GM21786 (cell line): ENCODE results near the gene EIF3B.
"Not testable (repeated sequence)": the region's sequence is repeated elsewhere in the genome, so short reads cannot be mapped to it uniquely, and the experiment has no call there.

Experiments used
- ATAC-seq: cut with Tn5 transposase; IDR thresholded peaks from one replicate; pipeline ENCODE4 v1.9.1; 2021; ENCODE audit not compliant: unreplicated experiment

The EIF3B gene

DNA sequence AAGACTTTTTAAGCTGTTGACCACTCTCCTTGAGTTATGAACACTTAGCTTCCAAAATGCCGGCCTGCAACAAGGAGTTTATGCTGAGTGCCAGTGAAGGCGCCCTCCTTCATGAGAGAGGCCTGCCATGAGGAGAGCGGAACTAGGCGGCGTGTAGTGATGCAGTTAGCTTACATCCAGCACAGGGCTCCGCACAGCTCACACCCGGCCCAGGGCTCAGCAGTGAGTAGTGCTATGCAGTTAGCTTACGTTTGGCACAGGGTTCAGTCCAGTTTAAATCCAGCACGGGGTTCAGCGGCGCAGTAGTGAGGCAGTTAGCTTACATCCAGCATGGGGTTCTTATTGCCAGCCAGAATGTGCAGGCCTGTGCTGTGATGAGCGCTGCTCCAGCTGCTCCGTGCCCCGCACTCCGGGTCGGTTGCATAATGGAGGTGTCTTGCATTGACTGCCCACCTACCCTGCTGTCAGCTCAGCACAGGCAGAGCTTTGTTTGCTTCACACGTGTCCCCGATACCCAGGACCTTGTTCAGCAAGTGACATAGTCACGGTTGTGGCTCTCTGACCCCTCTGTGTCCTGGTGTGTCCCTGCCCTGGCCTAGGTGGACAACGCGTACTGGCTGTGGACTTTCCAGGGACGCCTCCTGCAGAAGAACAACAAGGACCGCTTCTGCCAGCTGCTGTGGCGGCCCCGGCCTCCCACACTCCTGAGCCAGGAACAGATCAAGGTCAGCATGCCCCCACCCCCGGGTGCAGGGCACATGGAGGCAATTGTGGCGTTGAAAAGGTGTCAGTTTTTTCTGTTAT is 21.9 kb downstream of the EIF3B start:
- ATAC-seq = no peak

DNA sequence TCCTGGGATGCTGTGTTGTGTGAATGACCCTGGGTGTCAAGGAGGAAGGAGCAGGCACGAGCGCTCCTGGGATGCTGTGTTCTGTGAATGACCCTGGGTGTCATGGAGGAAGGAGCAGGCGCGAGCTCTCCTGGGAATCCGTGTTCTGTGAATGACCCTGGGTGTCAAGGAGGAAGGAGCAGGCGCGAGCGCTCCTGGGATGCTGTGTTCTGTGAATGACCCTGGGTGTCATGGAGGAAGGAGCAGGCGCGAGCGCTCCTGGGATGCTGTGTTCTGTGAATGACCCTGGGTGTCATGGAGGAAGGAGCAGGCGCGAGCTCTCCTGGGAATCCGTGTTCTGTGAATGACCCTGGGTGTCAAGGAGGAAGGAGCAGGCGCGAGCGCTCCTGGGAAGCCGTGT is 22.9 kb downstream of the EIF3B start:
- not testable (repeated sequence) for ATAC-seq

DNA sequence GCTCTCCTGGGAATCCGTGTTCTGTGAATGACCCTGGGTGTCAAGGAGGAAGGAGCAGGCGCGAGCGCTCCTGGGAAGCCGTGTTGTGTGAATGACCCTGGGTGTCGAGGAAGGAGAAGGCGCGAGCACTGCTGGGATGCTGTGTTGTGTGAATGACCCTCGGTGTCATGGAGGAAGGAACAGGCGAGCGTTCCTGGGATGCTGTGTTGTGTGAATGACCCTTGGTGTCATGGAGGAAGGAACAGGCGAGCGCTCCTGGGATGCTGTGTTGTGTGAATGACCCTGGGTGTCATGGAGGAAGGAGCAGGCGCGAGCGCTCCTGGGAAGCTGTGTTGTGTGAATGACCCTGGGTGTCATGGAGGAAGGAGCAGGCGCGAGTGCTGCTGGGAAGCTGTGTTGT is 23.5 kb downstream of the EIF3B start:
- not testable (repeated sequence) for ATAC-seq

DNA sequence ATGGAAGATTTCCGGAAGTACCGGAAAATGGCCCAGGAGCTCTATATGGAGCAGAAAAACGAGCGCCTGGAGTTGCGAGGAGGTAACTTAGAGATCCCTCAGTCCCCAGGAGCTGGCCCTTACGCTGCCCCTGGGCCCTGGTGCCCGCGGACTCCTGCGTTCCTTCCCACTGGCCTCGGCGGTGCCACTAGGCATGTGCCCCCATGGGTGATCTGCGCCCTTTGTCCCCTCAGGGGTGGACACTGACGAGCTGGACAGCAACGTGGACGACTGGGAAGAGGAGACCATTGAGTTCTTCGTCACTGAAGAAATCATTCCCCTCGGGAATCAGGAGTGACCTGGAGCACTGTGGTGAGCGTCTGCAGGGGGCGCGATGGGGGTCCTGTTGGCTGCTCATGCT is 24.5 kb downstream of the EIF3B start:
- no peak for ATAC-seq

DNA sequence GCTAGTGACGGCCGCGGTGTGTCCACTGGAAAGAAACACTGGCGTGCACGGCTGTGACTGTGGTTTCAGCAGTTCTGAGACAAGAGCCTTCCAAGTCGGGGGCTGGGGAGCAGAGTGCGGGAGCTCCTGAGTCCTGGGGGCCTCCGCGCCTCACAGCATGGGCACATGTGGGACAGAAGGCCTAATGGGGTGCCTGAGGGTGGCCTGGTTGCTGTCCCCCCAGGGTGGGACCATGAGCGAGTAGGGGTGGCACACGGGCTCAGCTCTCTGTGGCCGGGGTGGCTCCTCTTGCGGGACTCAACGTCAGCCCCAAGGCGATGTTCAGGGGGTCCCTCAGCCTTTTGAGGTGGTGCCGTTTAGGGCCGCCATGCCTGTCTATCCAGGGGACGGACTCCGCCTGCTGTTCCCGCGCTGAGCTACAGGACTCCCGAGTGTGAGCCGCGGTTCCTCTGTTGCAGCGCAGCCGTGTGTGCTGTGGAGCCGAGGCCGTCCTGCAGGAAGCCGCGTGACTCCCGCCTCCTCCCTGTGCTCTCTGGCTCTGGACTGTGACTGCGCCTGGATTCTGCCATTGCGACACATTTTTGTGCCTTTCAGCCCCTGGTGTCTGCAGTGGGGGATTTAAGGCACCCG is 25.3 kb downstream of the EIF3B start:
- ATAC-seq = no peak

DNA sequence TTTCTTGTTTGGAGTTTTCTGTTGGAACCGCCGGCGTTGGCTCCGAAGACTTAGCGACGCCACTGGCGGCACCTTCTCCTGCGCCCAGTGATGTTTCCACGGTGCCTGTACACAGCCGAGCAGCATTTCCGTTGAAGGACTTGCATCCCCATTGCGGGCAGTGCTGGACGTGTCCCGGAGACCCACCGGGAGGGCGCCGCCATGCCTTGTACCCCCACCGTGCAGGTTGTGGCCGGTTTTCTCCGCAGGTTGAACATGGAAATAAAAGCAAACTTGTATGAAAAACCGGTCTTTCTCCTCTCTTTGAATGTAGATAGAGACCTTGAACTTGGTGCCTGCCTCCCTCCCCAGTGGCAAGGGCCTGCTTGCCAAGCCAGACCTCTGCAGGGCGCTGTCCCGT is 25.8 kb downstream of the EIF3B start:
- ATAC-seq = no peak

DNA sequence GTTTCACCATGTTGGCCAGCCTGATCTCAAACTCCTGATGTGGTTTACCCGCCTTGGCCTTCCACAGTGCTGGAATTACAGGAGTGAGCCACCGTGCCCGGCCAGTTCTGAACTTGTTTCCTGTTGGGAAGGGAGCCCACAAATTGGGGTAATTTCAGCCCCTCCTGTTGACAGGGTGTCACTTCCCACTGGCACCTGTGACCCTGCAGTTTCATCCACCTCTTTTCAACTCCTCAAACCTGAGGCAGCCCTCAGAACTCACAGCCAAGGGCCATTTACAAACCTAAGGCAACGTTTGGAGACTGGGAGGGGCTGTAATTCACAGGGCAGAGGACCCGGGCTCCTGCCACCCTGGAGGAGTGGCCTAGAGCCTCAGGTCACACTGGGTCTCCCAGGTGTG is 26.6 kb downstream of the EIF3B start:
- no peak for ATAC-seq

DNA sequence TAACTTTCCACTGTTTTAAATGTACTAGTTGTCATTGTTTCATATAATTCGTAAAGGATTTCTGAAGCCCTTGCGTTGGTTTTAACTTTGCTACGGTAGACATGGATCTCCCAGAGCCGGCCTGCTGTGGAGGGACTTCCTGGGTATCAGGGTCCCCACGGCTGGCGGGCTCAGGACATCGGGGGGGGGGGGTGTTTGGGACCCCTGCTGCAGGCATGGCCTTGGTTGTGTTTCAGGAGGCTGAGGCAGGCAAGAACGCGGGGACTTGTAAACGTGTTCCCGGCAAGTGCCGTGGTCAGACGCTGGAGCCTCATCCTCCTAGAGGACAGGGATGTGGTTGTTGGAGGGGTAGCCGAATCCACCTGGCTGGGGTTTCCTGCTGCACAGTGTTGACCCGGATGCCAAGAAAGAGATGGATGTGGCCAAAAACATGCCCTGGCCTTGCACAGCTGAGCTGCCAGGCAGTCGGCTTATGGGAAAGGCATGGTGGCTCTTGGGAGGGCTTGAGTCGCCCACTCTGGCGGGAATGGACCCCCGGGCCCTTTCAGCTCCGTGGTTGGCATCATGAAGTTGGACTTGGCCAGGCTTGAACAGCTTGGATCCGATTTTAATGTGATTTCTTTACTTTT is 27.4 kb downstream of the EIF3B start:
- ATAC-seq = no peak

DNA sequence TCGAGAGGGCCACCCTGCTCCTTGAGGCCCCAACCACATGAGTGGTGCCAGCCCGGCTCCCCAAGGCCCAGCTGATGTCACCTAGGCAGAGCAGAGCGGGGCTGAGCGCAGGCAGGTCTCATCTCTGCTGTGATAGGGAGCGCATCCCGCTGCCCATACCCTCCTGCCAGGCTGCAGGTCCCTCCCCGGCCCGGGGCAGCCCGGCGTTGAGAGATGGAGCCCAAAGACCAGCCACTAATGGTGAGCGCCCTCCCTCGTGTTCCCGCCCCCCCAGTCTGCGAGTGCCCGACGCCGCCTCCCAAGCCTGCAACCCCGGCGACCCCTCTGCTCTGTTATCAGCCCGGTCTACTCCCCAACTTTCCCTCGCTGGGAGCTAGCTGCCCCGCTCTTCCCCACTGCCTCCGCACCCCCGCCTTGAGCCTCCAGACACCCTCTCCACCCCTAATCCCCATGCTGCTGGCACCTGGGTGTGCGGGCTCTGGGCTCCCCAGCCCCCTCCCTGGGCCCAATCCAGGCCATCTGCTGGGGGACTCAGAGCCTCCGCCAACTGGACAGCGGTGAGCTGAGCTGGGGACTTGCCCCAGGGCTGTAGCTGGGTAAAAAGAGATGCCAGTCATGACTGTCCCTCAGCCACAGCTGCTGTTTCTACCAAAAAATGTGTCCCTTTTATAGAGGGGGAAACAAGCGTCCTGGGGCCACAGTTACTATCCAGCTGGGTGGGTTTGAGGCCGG is 29.1 kb downstream of the EIF3B start:
- no peak for ATAC-seq

DNA sequence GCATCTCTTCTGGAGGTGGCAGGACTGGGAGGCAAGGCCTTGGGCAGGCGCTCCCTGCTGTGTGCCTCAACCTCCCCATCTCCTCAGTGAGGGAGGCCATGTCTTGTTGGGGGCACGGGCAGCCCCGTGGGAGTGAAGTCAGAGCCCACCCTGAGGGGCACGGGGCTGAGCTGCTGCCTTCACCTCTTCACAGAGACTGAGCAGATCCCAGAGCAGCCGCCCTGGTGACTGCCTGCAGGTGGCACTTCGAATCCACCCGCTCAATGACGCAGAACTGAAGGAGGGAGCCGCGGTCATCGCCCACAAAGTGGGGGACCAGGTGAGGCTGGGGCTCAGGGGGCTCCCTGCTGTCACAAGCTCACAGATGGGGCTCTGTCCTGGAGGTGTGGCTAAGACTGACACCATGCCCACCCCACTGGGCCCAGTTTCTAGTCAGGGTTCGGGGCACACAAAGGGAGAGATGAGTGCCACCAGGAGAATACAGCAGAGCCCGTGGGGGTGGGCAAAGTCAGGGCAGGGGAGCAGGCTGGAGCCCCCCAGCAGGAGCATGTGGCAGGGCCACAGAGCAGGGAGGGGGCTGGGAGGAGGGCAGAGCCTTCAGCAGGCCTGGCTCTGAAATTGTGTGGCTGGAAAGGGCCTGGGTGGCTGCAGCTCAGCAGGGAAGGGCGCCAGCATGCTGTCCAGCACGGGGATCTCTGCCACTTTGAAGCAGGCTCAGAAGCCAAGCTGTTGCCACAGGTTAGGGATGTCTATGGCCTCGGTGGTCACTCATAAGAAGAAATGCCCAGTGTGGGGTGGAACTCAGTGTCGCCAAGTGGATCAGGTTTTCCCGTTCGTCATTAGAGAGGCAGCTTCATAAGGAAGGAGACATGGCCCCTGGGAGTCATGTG is 30.0 kb downstream of the EIF3B start:
- ATAC-seq = no peak

DNA sequence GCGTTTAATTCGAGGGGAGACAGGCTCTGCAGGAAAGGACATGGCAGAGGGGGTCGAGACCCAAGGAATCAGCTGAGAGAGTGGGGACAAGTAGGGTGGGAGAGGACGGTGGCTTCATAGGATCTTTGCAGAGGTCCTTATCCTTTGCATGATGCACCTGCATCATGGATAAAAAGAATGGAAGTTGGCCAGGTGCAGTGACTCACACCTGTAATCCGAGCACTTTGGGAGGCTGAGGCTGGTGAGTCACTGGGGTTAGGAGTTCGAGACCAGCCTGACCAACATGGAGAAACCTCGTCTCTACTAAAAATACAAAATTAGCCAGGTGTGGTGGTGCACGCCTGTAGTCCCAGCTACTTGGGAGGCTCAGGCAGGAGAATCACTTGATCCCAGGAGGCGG is 31.5 kb downstream of the EIF3B start:
- ATAC-seq = not testable (repeated sequence)

DNA sequence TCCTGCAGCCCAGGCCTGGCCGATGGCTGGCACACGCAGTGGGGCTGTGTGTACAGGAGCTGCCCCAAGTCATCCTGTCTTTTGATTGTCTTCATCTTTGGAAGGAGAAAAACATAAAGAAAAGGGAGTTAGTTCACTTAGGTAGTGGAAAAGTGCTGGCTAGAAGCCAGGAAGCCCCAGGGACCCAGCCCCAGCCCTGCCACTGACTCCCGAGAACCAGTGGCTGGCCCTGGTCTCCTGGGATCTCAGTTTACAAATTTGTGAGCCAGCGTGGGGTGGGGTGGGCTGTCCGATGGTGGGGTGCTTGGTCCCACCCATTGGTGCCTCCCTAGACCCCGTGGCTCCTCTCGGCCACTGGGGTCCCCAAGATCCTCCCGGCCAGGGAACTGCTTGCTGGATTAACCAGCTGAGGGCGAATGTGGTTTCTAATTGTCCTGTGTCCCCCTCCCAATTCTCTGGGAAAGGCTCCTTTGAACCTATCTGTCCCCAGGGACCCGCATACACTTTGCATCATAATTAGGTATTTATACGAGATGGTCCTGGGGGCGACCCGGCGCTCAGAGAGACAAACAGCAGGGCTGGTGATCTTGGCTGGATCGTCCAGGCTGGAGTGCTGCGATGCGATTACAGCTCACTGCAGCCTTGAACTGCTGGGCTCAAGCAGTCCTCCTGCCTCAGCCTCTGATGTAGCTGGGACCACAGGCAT is 32.5 kb downstream of the EIF3B start:
- ATAC-seq = no peak

DNA sequence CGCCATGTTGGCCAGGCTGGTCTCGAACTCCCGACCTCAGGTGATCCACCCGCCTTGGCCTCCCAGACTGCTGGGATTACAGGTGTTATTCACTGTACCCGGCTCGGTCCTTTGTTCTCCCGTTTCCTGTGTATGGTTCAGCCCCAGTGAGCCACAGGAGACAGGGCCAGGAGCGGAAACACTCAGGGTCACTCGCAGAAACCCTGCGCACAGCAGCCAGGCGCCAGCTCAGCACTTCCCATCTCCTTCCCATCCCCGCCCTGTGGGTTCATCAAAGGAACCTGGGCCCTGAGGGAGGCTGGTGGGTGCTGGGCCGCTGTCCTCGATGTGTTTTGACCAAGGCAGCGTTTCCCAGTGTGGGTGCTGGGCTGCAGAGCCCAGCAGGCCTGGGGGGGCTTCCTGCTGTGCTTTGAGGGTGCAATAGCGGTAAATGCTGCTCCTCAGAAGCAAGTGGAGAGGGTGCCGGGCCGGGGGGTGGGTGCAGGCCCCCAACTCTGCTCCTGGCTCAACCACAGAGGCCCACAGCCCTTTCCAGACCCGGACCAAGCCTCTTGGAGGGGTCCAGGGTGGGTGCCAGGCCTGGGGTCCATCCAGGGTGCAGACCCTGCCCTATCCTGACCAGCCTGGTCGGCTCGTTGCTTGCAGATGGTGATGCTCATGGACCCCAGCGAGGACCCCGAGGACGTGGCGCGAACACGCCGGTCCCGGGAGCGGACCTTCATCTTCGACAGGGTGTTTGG is 33.4 kb downstream of the EIF3B start:
- ATAC-seq = no peak

DNA sequence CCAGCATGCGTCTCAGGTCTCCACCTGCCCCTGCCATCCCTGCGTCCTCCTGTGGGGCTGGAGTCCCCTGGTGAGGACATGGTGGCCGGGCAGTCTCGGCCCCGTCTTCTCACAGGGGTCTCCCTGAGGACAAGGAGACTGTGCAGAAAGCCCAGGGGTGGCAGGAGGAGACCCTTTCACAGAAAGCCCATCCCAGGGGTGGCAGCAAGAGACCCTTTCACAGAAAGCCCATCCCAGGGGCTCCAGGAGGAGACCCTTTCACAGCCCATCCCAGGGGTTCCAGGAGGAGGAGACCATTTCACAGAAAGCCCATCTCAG is 34.0 kb downstream of the EIF3B start:
- ATAC-seq = no peak

DNA sequence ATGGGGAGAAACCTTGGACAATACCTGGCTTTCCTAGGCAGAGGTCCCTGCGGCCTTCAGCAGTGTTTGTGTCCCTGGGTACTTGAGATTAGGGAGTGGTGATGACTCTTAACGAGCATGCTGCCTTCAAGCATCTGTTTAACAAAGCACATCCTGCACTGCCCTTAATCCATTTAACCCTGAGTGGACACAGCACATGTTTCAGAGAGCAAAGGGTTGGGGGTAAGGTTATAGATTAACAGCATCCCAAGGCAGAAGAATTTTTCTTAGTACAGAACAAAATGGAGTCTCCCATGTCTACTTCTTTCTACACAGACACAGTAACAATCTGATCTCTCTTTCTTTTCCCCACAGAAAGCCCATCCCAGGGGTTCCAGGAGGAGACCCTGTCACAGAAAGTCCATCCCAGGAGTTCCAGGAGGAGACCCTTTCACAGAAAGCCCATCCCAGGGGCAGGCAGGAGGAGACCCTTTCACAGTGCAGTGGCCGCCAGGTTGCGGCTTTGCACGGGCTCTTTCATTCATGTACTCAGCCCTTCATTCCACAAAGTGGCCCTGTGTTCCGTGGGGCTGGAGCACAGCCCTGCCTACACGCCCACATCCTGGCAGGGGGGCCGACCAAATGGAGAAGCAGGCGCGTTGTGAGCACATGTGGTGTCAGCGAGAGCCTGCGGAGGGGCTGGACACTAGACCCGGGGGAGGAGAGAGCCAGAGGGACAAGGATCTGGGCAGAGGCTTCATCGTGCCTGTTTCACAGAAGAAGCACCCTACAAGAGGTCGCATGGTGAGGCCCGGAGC is 35.6 kb downstream of the EIF3B start:
- not testable (repeated sequence) for ATAC-seq

DNA sequence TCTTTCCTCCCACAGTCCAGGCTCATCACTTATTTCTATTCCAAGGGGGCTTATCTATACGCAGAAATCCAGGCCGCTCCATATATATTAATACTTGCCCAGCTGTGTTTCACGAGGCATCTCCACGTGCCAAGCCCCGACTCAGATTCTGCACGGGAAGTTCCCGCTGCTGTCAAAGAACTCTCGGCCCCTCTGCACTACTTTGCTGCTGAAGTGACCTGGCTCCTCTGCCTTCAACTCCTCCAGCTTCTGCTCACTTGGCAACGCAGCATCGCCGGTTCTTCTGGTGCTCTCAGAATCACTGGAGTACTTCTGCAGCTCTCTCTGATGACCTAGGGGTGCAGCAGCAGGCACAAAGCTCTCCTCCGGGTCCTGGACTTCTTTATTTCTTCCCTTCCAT is 39.1 kb downstream of the EIF3B start:
- no peak for ATAC-seq

DNA sequence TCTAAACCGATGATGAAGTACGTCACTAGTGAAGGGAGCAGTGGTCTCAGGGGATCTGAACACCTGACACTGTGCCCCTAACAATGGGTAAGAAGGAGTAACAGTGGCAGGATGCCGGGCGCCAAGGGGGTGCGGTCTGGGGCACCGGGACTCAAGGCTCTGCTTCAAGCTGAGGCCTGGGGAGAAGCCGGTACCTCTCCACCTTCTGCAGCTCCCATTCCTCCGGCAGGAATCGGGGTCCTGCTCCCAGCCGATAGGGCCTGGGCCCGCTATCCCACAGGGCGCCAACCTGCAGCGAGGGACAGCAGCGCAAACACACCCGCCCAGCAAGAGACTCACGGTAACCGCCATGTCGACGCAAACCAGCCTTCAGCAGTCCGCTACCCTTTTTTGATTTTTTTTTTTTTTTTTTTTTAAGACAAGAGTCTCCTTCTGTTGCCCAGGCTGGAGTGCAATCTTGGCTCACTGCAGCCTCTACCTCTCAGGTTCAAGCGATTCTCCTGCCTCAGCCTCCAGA is 40.0 kb downstream of the EIF3B start:
- no peak for ATAC-seq

DNA sequence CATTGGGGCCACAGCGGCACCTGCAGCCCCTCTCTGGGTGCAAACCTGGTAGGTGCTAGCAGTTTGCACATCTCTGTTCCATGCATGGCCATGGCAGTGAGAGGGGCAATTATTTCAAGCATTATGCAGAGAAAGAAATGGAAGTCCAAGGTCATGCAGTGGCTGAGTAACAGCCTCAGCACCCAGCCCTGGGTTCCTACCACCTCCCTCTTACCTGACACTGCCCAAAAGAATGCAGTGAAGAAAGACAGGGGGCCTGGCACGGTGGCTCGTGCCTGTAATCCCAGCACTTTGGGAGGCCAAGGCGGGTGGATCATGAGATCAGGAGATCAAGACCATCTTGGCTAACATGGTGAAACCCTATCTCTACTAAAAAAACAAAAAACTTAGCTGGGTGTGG is 43.9 kb downstream of the EIF3B start:
- no peak for ATAC-seq
